ENCODE results near the gene PDPK1. TPM values are rescaled to one million over a fixed set of nuclear protein-coding genes. Genes with fewer than 3 reads are reported as not detected.
A peak's percentile ranks its signal among the peaks of the same experiment; 100 is the strongest.

The PDPK1 gene
- total RNA-seq, 5 donors from 2014 or later (not counting 1 experiment from before 2014, with no cell fraction given) = 49.8 to 68.4 (median 67.3) TPM

- H3K27ac ChIP-seq (ENCODE audit: low read length) = peak overlapping the region; percentile 78
- 47% methylated on average over 13 of the region's 15 CpGs for WGBS (ENCODE audit: insufficient coverage)
- Mint-ChIP-seq H3K27ac (peak overlapping the region; percentile 90 to 92), H3K9me3 (no peaks in the 10 kb centered on the region), H3K4me3 (peak overlapping the region; percentile 75 to 87 (median 84)), H3K36me3 (peaks cover 3% of the 10 kb centered on the region), H3K27me3 (no peaks in the 10 kb centered on the region), H3K4me1 (peaks cover 44 to 52% (median 45%) of the 10 kb centered on the region in 3 donors)
- H3K9me3 ChIP-seq = no peaks in the 10 kb centered on the region
- peaks cover 22 to 44% of the 10 kb centered on the region in 2 experiments for H3K4me1 ChIP-seq (ENCODE audit: control insufficient read depth in 1 of 2, extremely low read depth in 1 of 2, insufficient read depth in 2 of 2, low read length in 2 of 2)
- peaks cover 0 to 4% of the 10 kb centered on the region in 2 donors for H3K36me3 ChIP-seq (ENCODE audit: control insufficient read depth in 2 of 2, extremely low read depth in 1 of 2, insufficient read depth in 1 of 2, low read length in 1 of 2)
- peak overlapping the region; percentile 17 to 87 for H3K4me3 ChIP-seq (ENCODE audit: control insufficient read depth in 1 of 2, extremely low read depth in 1 of 2, low read length in 1 of 2)
- POLR2A ChIA-PET = interaction anchor here in 1 of 2 donors (0.6 kb wide), 1 partner anchor 69 kb away, joined by 3 read pairs; no protein-coding TSS in a partner anchor
- peaks cover 0 to 13% of the 10 kb centered on the region in 2 experiments for H3K27me3 ChIP-seq (replicated peaks in 1 of 2; ENCODE audit: control insufficient read depth in 2 of 2, extremely low read depth in 1 of 2, insufficient read depth in 2 of 2, low read length in 1 of 2)
- DNase-seq (peak in 19 of 35 experiments; percentile 28 to 61 (median 38)), ATAC-seq (replicated peaks in 1 of 4) (peak in 3 of 4 experiments; percentile 1 to 17 (median 8))
- CTCF ChIA-PET = no interaction called here
Measured at GRCh38 chr16:2512735-2513404, 25.0 kb upstream of the PDPK1 start.

GRCh38 chr16:2513405-2514332 lies 24.2 kb upstream of the PDPK1 start, which contains the start of gene ATP6V0C:
Gene ATP6V0C (plus strand): TSS chr16:2513952. CDS start chr16:2514104, 152 bp downstream.
- CTCF ChIA-PET = no interaction called here

GRCh38 chr16:2514333-2515179 lies 23.3 kb upstream of the PDPK1 start:
- peak overlapping the region; percentile 90 for H3K27ac Mint-ChIP-seq
- Histone ChIP-seq H3K27me3 (replicated peaks in 1 of 2; ENCODE audit: control insufficient read depth in 2 of 2, extremely low read depth in 1 of 2, insufficient read depth in 2 of 2, low read length in 1 of 2) (peaks cover 0 to 13% of the 10 kb centered on the region in 2 experiments), H3K27ac (ENCODE audit: low read length) (peak overlapping the region; percentile 89), H3K9me3 (no peaks in the 10 kb centered on the region), H3K4me1 (ENCODE audit: control insufficient read depth in 1 of 2, extremely low read depth in 1 of 2, insufficient read depth in 2 of 2, low read length in 2 of 2) (peaks cover 26 to 61% of the 10 kb centered on the region in 2 experiments), H3K36me3 (ENCODE audit: control insufficient read depth in 2 of 2, extremely low read depth in 1 of 2, insufficient read depth in 1 of 2, low read length in 1 of 2) (peaks cover 3 to 8% of the 10 kb centered on the region in 2 donors), H3K4me3 (ENCODE audit: control insufficient read depth in 1 of 2, extremely low read depth in 1 of 2, low read length in 1 of 2) (peak overlapping the region; percentile 87)
- peaks cover 57 to 63% (median 58%) of the 10 kb centered on the region in 3 donors for H3K4me1 Mint-ChIP-seq
- under 1% methylated on average over 50 of the region's 63 CpGs for WGBS (ENCODE audit: insufficient coverage)
- no peaks in the 10 kb centered on the region for H3K9me3 Mint-ChIP-seq
- DNase-seq (peak in 12 of 35 experiments; percentile 15 to 54 (median 34)), ATAC-seq (replicated peaks in 1 of 4) (peak in 1 of 4 experiments; percentile 0)
- ChIA-PET POLR2A (interaction anchor here (0.5 to 0.8 kb wide), 3 partner anchors 550 to 1758 kb away, joined by 3 to 4 read pairs (median 4); partner anchors contain the start of gene RPS2 (in 1 of the 2)), CTCF (no interaction called here)
- H3K4me3 Mint-ChIP-seq = peak overlapping the region; percentile 87 to 92 (median 89)
- H3K27me3 Mint-ChIP-seq = no peaks in the 10 kb centered on the region
- H3K36me3 Mint-ChIP-seq = peaks cover 5% of the 10 kb centered on the region

More at GRCh38 chr16:2513405-2514332, 24.2 kb upstream of the PDPK1 start, which contains the start of gene ATP6V0C:
- Mint-ChIP-seq H3K27ac (peak within 1 kb of the TSS; percentile 90 to 92), H3K4me3 (peak within 1 kb of the TSS; percentile 87 to 92 (median 89)), H3K27me3 (no peaks in the 10 kb centered on the region), H3K4me1 (peaks cover 50 to 57% (median 51%) of the 10 kb centered on the region in 3 donors), H3K36me3 (peaks cover 3% of the 10 kb centered on the region), H3K9me3 (no peaks in the 10 kb centered on the region)
- ATAC-seq (replicated peaks in 1 of 4) (peak; percentile 89 to 93 (median 90)), DNase-seq (peak; percentile 82 to 96 (median 88))
- Histone ChIP-seq H3K4me1 (ENCODE audit: control insufficient read depth in 1 of 2, extremely low read depth in 1 of 2, insufficient read depth in 2 of 2, low read length in 2 of 2) (peaks cover 22 to 52% of the 10 kb centered on the region in 2 experiments), H3K4me3 (ENCODE audit: control insufficient read depth in 1 of 2, extremely low read depth in 1 of 2, low read length in 1 of 2) (peak within 1 kb of the TSS; percentile 87), H3K9me3 (no peaks in the 10 kb centered on the region), H3K36me3 (ENCODE audit: control insufficient read depth in 2 of 2, extremely low read depth in 1 of 2, insufficient read depth in 1 of 2, low read length in 1 of 2) (peaks cover 0 to 4% of the 10 kb centered on the region in 2 donors), H3K27me3 (replicated peaks in 1 of 2; ENCODE audit: control insufficient read depth in 2 of 2, extremely low read depth in 1 of 2, insufficient read depth in 2 of 2, low read length in 1 of 2) (peaks cover 0 to 13% of the 10 kb centered on the region in 2 experiments), H3K27ac (ENCODE audit: low read length) (peak within 1 kb of the TSS; percentile 89)
- POLR2A ChIA-PET = interaction anchor here in 1 of 2 donors (0.8 kb wide), 1 partner anchor 549 kb away, joined by 4 read pairs; the partner anchor contains the start of gene RPS2
- WGBS (ENCODE audit: insufficient coverage) = under 1% methylated on average over 107 of the region's 122 CpGs

- no peak for DNase-seq
Measured at GRCh38 chr16:2515180-2515851, 22.5 kb upstream of the PDPK1 start.

More at GRCh38 chr16:2515180-2515851, 22.5 kb upstream of the PDPK1 start:
- Histone ChIP-seq H3K9me3 (no peaks in the 10 kb centered on the region), H3K36me3 (ENCODE audit: control insufficient read depth in 2 of 2, extremely low read depth in 1 of 2, insufficient read depth in 1 of 2, low read length in 1 of 2) (peaks cover 3 to 9% of the 10 kb centered on the region in 2 donors), H3K27ac (ENCODE audit: low read length) (peak overlapping the region; percentile 89), H3K4me1 (ENCODE audit: control insufficient read depth in 1 of 2, extremely low read depth in 1 of 2, insufficient read depth in 2 of 2, low read length in 2 of 2) (peaks cover 26 to 66% of the 10 kb centered on the region in 2 experiments), H3K4me3 (ENCODE audit: control insufficient read depth in 1 of 2, extremely low read depth in 1 of 2, low read length in 1 of 2) (peak overlapping the region; percentile 87), H3K27me3 (replicated peaks in 1 of 2; ENCODE audit: control insufficient read depth in 2 of 2, extremely low read depth in 1 of 2, insufficient read depth in 2 of 2, low read length in 1 of 2) (peaks cover 0 to 13% of the 10 kb centered on the region in 2 experiments)
- ATAC-seq (replicated peaks in 1 of 4) = no peak
- POLR2A ChIA-PET = interaction anchor here (0.5 to 0.6 kb wide), 5 partner anchors 16 to 1757 kb away, joined by 3 to 6 read pairs (median 4); partner anchors contain the start of genes BAIAP3 (in 1 of the 2), CEMP1 (in 1 of the 2) and NHERF2 (in 1 of the 2)
- Mint-ChIP-seq H3K27me3 (no peaks in the 10 kb centered on the region), H3K36me3 (peaks cover 5% of the 10 kb centered on the region), H3K27ac (peak overlapping the region; percentile 90), H3K4me1 (peaks cover 60 to 64% (median 63%) of the 10 kb centered on the region in 3 donors), H3K4me3 (peak overlapping the region; percentile 87 to 92 (median 89)), H3K9me3 (no peaks in the 10 kb centered on the region)
- WGBS (ENCODE audit: insufficient coverage) = 57% methylated on average over 6 of the region's 14 CpGs
- CTCF ChIA-PET = interaction anchor here in 1 of 2 donors (0.6 kb wide), 1 partner anchor 18 kb away, joined by 4 read pairs; no protein-coding TSS in a partner anchor

All from T-cell (primary cell).